Measurements from ENCODE around the gene HLA-DQA1.

HLA-DQA1 gene

GRCh38 chr6:32613475-32613874 is 23.7 kb upstream of the HLA-DQA1 start:
- ATAC-seq (ENCODE audit: low read depth) = no peak
- no peak overlapping the region for H3K4me3 ChIP-seq (ENCODE audit: severe bottlenecking)
- TF ChIP-seq CTCF (IDR thresholded peaks at IDR 0.05; ENCODE audit: poor library complexity, severe bottlenecking) = no peak
- no peaks in the 10 kb centered on the region for H3K36me3 ChIP-seq (ENCODE audit: low read depth)
- H3K4me1 ChIP-seq (ENCODE audit: insufficient read depth, poor library complexity, severe bottlenecking) = no peaks in the 10 kb centered on the region
- no peaks in the 10 kb centered on the region for H3K27me3 ChIP-seq (ENCODE audit: insufficient read depth, poor library complexity, severe bottlenecking)
- no peak overlapping the region for H3K27ac ChIP-seq (ENCODE audit: poor library complexity, severe bottlenecking)
- H3K9me3 ChIP-seq (ENCODE audit: severe bottlenecking) = no peaks in the 10 kb centered on the region
- no peak for DNase-seq (ENCODE audit: low spot score)

GRCh38 chr6:32614366-32615081 is 22.7 kb upstream of the HLA-DQA1 start:
- no peaks in the 10 kb centered on the region for H3K36me3 ChIP-seq (ENCODE audit: low read depth)
- H3K9me3 ChIP-seq (ENCODE audit: severe bottlenecking) = no peaks in the 10 kb centered on the region
- ATAC-seq (ENCODE audit: low read depth) (no peak), DNase-seq (ENCODE audit: low spot score) (no peak)
- no peaks in the 10 kb centered on the region for H3K4me1 ChIP-seq (ENCODE audit: insufficient read depth, poor library complexity, severe bottlenecking)
- TF ChIP-seq CTCF (IDR thresholded peaks at IDR 0.05; ENCODE audit: poor library complexity, severe bottlenecking) = no peak
- H3K27me3 ChIP-seq (ENCODE audit: insufficient read depth, poor library complexity, severe bottlenecking) = no peaks in the 10 kb centered on the region
- no peak overlapping the region for H3K27ac ChIP-seq (ENCODE audit: poor library complexity, severe bottlenecking)
- no peak overlapping the region for H3K4me3 ChIP-seq (ENCODE audit: severe bottlenecking)

GRCh38 chr6:32615885-32616532 is 21.2 kb upstream of the HLA-DQA1 start:
- ATAC-seq (ENCODE audit: low read depth) = no peak
- DNase-seq (ENCODE audit: low spot score) = no peak
- Histone ChIP-seq H3K36me3 (ENCODE audit: low read depth) (no peaks in the 10 kb centered on the region), H3K27me3 (ENCODE audit: insufficient read depth, poor library complexity, severe bottlenecking) (no peaks in the 10 kb centered on the region), H3K4me1 (ENCODE audit: insufficient read depth, poor library complexity, severe bottlenecking) (no peaks in the 10 kb centered on the region), H3K9me3 (ENCODE audit: severe bottlenecking) (no peaks in the 10 kb centered on the region), H3K27ac (ENCODE audit: poor library complexity, severe bottlenecking) (no peak overlapping the region), H3K4me3 (ENCODE audit: severe bottlenecking) (no peak overlapping the region)
- TF ChIP-seq CTCF (IDR thresholded peaks at IDR 0.05; ENCODE audit: poor library complexity, severe bottlenecking) = no peak

GRCh38 chr6:32617751-32618150 is 19.5 kb upstream of the HLA-DQA1 start:
- Histone ChIP-seq H3K4me3 (ENCODE audit: severe bottlenecking) (no peak overlapping the region), H3K36me3 (ENCODE audit: low read depth) (no peaks in the 10 kb centered on the region), H3K4me1 (ENCODE audit: insufficient read depth, poor library complexity, severe bottlenecking) (no peaks in the 10 kb centered on the region), H3K27ac (ENCODE audit: poor library complexity, severe bottlenecking) (no peak overlapping the region), H3K9me3 (ENCODE audit: severe bottlenecking) (no peaks in the 10 kb centered on the region), H3K27me3 (ENCODE audit: insufficient read depth, poor library complexity, severe bottlenecking) (no peaks in the 10 kb centered on the region)
- ATAC-seq (ENCODE audit: low read depth) = no peak
- no peak for TF ChIP-seq CTCF (IDR thresholded peaks at IDR 0.05; ENCODE audit: poor library complexity, severe bottlenecking)
- no peak for DNase-seq (ENCODE audit: low spot score)

GRCh38 chr6:32621372-32621771 is 15.8 kb upstream of the HLA-DQA1 start:
- Histone ChIP-seq H3K4me1 (ENCODE audit: insufficient read depth, poor library complexity, severe bottlenecking) (no peaks in the 10 kb centered on the region), H3K4me3 (ENCODE audit: severe bottlenecking) (no peak overlapping the region), H3K9me3 (ENCODE audit: severe bottlenecking) (no peaks in the 10 kb centered on the region), H3K27me3 (ENCODE audit: insufficient read depth, poor library complexity, severe bottlenecking) (no peaks in the 10 kb centered on the region), H3K27ac (ENCODE audit: poor library complexity, severe bottlenecking) (no peak overlapping the region), H3K36me3 (ENCODE audit: low read depth) (no peaks in the 10 kb centered on the region)
- TF ChIP-seq CTCF (IDR thresholded peaks at IDR 0.05; ENCODE audit: poor library complexity, severe bottlenecking) = no peak
- DNase-seq (ENCODE audit: low spot score) (no peak), ATAC-seq (ENCODE audit: low read depth) (no peak)
